K562 (cell line): Measurements from ENCODE around the gene TCF7. TPM values are rescaled to one million over a fixed set of nuclear protein-coding genes. Genes with fewer than 3 reads are reported as not detected.

Experiments
- ATAC-seq: fragments of 200-7000 bp; cut with Tn5 transposase; 3 replicates; pipeline ENCODE4 v1.9.1; 2020; ENCODE audit warnings: moderate library complexity
- BruUV-seq: library from RNA; stranded (reverse); fragments of 400-500 nt; replicated peaks from 2 replicates; lab custom pipeline; 2021; lab: Mats Ljungman, UMichigan
- CTCF ChIA-PET: fragments of 300-600 bp; formaldehyde crosslinking; extraction: SDS; loops from one replicate; lab custom pipeline; 2021; ENCODE audit warnings: low intra/inter-chr PET ratio; lab: Yijun Ruan, JAX
- POLR2A ChIA-PET: fragments of 300-600, 350-650 bp; sonication (Branson Sonifier 250); formaldehyde crosslinking; extraction: SDS; loops from one replicate; lab custom pipeline; 2021; ENCODE audit warnings: antibody characterized with exemption, inconsistent platforms; lab: Yijun Ruan, JAX
- DNase-seq, 4 experiments: peaks; one replicate each; pipeline versions ENCODE4 v3.0.0 to v3.0.0-alpha.2; 2011 to 2018; ENCODE audit warnings: low spot score in 3 of 4, mixed read lengths in 3 of 4; ENCODE audit errors: extremely low read depth in 1 of 4
- FAIRE-seq: peaks from 2 replicates; lab custom pipeline; 2011; peaks lifted over from hg19 to GRCh38; lab: Jason Lieb, UNC
- H2AFZ ChIP-seq: 2 replicates; pipeline ENCODE4 v1.6.0; 2011; ENCODE audit warnings: low read depth, low read length, control low read depth, inconsistent platforms
- H3K27ac ChIP-seq: fragments of 200-600 bp; 3 replicates; pipeline ENCODE4 v1.8.0; 2011; ENCODE audit warnings: low read depth, mild to moderate bottlenecking, control low read depth, inconsistent platforms, low read length, moderate library complexity, mixed read lengths; ENCODE audit errors: extremely low read depth
- H3K27me3 ChIP-seq, 2 experiments: fragments of 300-600 bp in 1 of 2; 2 replicates in 1 of 2; 3 replicates in 1 of 2; pipeline versions ENCODE4 v1.6.0 to v1.8.0; 2011; ENCODE audit warnings: inconsistent platforms in 2 of 2, low read length in 2 of 2, mild to moderate bottlenecking in 1 of 2, mixed read lengths in 1 of 2, moderate library complexity in 1 of 2; ENCODE audit not compliant: control insufficient read depth in 2 of 2, insufficient read depth in 2 of 2
- H3K36me3 ChIP-seq: fragments of 300-600 bp; 3 replicates; pipeline ENCODE4 v1.8.0; 2011; ENCODE audit warnings: mild to moderate bottlenecking, low read length, inconsistent platforms; ENCODE audit not compliant: control insufficient read depth, insufficient read depth
- H3K4me1 ChIP-seq, 2 experiments: fragments of 200-600 bp in 1 of 2; replicated peaks in 1 of 2; 2 replicates in 1 of 2; 3 replicates in 1 of 2; pipeline versions ENCODE4 v1.5.1 to v1.8.0; 2011; ENCODE audit warnings: inconsistent platforms in 2 of 2, low read length in 2 of 2, mild to moderate bottlenecking in 1 of 2, mixed read lengths in 1 of 2, moderate library complexity in 1 of 2; ENCODE audit not compliant: control insufficient read depth in 2 of 2, insufficient read depth in 2 of 2
- H3K4me2 ChIP-seq: 2 replicates; pipeline ENCODE4 v1.6.1; 2011; ENCODE audit warnings: low read length, control low read depth, inconsistent platforms, mixed read lengths; ENCODE audit not compliant: insufficient read depth
- H3K4me3 ChIP-seq: fragments of 200-600 bp; sonication (generic), shearing (Covaris generic); 2 replicates; pipeline ENCODE4 v1.5.1; 2016; ENCODE audit warnings: control low read depth, inconsistent platforms
- H3K79me2 ChIP-seq: fragments of 200-600 bp; 3 replicates; pipeline ENCODE4 v1.8.0; 2011; ENCODE audit warnings: low read length, inconsistent platforms; ENCODE audit not compliant: control insufficient read depth, insufficient read depth
- H3K9ac ChIP-seq, 2 experiments: 2 replicates each; pipeline versions ENCODE4 v1.6.0 to v1.6.1; 2011; ENCODE audit warnings: low read depth in 2 of 2, low read length in 2 of 2, control low read depth in 1 of 2, inconsistent platforms in 1 of 2, mild to moderate bottlenecking in 1 of 2, mixed read lengths in 1 of 2; ENCODE audit not compliant: insufficient read depth in 1 of 2
- H3K9me1 ChIP-seq: one replicate; pipeline ENCODE4 v1.6.0; 2011; ENCODE audit warnings: inconsistent platforms, mild to moderate bottlenecking, low read length, moderate library complexity; ENCODE audit not compliant: control insufficient read depth, insufficient read depth
- H3K9me3 ChIP-seq: replicated peaks from 2 replicates; pipeline ENCODE4 v1.5.1; 2011; ENCODE audit warnings: low read depth, low read length, inconsistent platforms; ENCODE audit not compliant: control insufficient read depth, insufficient read depth
- H4K20me1 ChIP-seq: replicated peaks from 2 replicates; pipeline ENCODE4 v1.6.1; 2011; ENCODE audit warnings: low read length, inconsistent platforms, mixed read lengths; ENCODE audit not compliant: control insufficient read depth, insufficient read depth
- BACH1 ChIP-seq: fragments of 200-800 bp; sonication (Bioruptor generic); IDR thresholded peaks from 2 replicates; pipeline ENCODE4 v1.6.1; 2016; ENCODE audit warnings: missing genetic modification characterization, missing compliant biosample characterization
- GABPB1 ChIP-seq: sonication (generic); formaldehyde crosslinking; IDR thresholded peaks from 2 replicates; pipeline ENCODE4 v1.8.0; 2022; ENCODE audit warnings: mild to moderate bottlenecking, missing genetic modification reagents
- HCFC1 ChIP-seq: IDR thresholded peaks from 2 replicates; pipeline ENCODE4 v1.6.1; 2012; ENCODE audit warnings: low read depth, low read length, improper control_type of control experiment
- HMBOX1 ChIP-seq: sonication (generic); IDR thresholded peaks from 2 replicates; pipeline ENCODE4 v1.6.1; 2016
- PCBP1 ChIP-seq: fragments of 200-400 bp; formaldehyde crosslinking; IDR thresholded peaks from 2 replicates; pipeline ENCODE4 v1.6.1; 2018; ENCODE audit warnings: mild to moderate bottlenecking, low read depth, low read length; ENCODE audit not compliant: poor library complexity, severe bottlenecking
- ZBTB5 ChIP-seq: fragments of 450-650 bp; IDR thresholded peaks from 2 replicates; pipeline ENCODE4 v1.6.1; 2017; ENCODE audit warnings: antibody characterized with exemption
- ZNF445 ChIP-seq: fragments of 250-450 bp; sonication (Bioruptor Pico); IDR thresholded peaks from 2 replicates; pipeline ENCODE4 v1.4.0; 2020; ENCODE audit warnings: low read depth, mild to moderate bottlenecking, moderate library complexity
- WGBS: fragments of 100-300 bp; shearing (Covaris generic); methylation state at CpG from one replicate; pipeline ENCODE4 v1.1.6; 2016; ENCODE audit warnings: low coverage, mixed read lengths; ENCODE audit not compliant: insufficient coverage; ENCODE audit errors: missing lambda C conversion rate; 5-methylcytosine and 5-hydroxymethylcytosine counted together
- in situ Hi-C: fragments of 300-500 bp; cut with MboI; formaldehyde crosslinking; loops from 4 replicates; pipeline ENCODE4 v1.15.0; 2018; ENCODE audit warnings: inconsistent platforms, mixed read lengths
- intact Hi-C: fragments of 100-400 bp; cut with micrococcal nuclease; formaldehyde crosslinking; loops from 2 replicates; pipeline ENCODE4 v1.14.2; 2022
- polyA plus RNA-seq, 8 experiments: library from polyadenylated mRNA; depleted of rRNA in 4 of 8; stranded (reverse) in 5 of 8; unstranded in 3 of 8; fragments of >200 nt; fragmentation: Nextera tagmentation in 2 of 8; fragmentation: Illumina TruSeq in 1 of 8; extraction: Ambion mirVana in 2 of 8; extraction: Trizol in 1 of 8; gene quantifications; 2 replicates each; pipeline versions ENCODE4 v1.2.1 to v1.2.3, GENCODE V29; 2011 to 2014; ENCODE audit warnings: inconsistent platforms in 1 of 8, missing spikeins in 1 of 8
- total RNA-seq, 7 experiments: library from RNA; depleted of rRNA in 6 of 7; stranded (reverse); fragments of >200 nt in 6 of 7; fragmentation: Illumina TruSeq in 2 of 7; extraction: Trizol in 2 of 7; gene quantifications; 2 replicates each; pipeline versions ENCODE4 v1.2.1 to v1.2.3, GENCODE V29; 2011 to 2021; ENCODE audit warnings: low replicate concordance in 1 of 7
- TF ChIP-seq, protein P1 (sequence below): fragments of 450-650 bp; formaldehyde crosslinking; IDR thresholded peaks from 2 replicates; pipeline ENCODE4 v1.4.0; 2020; ENCODE audit warnings: mild to moderate bottlenecking, moderate library complexity
- TF ChIP-seq, protein P2 (sequence below): sonication (generic); formaldehyde crosslinking; IDR thresholded peaks from 2 replicates; pipeline ENCODE4 v1.8.0; 2022; ENCODE audit warnings: mild to moderate bottlenecking, missing genetic modification reagents

Gene TCF7
- total and polyA plus RNA-seq, 9 of the 15 experiments (the other 6 are each of a cell fraction or from before 2014, with no cell fraction given) = 1.6 to 14.9 (median 4.2) TPM

GRCh38 chr5:134184155-134185135 lies 70.0 kb downstream of the TCF7 start:
- POLR2A ChIA-PET = interaction anchor here (1.1 to 1.4 kb wide), 2 partner anchors 9 to 10 kb away, joined by 3 to 5 read pairs; no protein-coding TSS in a partner anchor
- TF ChIP-seq PCBP1 (no peak), HMBOX1 (no peak), ZNF445 (CRISPR knock-in tag) (no peak), ZBTB5 (no peak), HCFC1 (no peak), GABPB1 (CRISPR knock-in tag) (0 out of 2 replicates have a peak, but pooled peaks have one; percentile 26), BACH1 (no peak)
- TF ChIP-seq, protein P1, sequence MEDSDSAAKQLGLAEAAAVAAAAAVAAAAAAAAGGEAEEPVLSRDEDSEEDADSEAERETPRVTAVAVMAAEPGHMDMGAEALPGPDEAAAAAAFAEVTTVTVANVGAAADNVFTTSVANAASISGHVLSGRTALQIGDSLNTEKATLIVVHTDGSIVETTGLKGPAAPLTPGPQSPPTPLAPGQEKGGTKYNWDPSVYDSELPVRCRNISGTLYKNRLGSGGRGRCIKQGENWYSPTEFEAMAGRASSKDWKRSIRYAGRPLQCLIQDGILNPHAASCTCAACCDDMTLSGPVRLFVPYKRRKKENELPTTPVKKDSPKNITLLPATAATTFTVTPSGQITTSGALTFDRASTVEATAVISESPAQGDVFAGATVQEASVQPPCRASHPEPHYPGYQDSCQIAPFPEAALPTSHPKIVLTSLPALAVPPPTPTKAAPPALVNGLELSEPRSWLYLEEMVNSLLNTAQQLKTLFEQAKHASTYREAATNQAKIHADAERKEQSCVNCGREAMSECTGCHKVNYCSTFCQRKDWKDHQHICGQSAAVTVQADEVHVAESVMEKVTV = peak; percentile 80
- TF ChIP-seq, protein P2, sequence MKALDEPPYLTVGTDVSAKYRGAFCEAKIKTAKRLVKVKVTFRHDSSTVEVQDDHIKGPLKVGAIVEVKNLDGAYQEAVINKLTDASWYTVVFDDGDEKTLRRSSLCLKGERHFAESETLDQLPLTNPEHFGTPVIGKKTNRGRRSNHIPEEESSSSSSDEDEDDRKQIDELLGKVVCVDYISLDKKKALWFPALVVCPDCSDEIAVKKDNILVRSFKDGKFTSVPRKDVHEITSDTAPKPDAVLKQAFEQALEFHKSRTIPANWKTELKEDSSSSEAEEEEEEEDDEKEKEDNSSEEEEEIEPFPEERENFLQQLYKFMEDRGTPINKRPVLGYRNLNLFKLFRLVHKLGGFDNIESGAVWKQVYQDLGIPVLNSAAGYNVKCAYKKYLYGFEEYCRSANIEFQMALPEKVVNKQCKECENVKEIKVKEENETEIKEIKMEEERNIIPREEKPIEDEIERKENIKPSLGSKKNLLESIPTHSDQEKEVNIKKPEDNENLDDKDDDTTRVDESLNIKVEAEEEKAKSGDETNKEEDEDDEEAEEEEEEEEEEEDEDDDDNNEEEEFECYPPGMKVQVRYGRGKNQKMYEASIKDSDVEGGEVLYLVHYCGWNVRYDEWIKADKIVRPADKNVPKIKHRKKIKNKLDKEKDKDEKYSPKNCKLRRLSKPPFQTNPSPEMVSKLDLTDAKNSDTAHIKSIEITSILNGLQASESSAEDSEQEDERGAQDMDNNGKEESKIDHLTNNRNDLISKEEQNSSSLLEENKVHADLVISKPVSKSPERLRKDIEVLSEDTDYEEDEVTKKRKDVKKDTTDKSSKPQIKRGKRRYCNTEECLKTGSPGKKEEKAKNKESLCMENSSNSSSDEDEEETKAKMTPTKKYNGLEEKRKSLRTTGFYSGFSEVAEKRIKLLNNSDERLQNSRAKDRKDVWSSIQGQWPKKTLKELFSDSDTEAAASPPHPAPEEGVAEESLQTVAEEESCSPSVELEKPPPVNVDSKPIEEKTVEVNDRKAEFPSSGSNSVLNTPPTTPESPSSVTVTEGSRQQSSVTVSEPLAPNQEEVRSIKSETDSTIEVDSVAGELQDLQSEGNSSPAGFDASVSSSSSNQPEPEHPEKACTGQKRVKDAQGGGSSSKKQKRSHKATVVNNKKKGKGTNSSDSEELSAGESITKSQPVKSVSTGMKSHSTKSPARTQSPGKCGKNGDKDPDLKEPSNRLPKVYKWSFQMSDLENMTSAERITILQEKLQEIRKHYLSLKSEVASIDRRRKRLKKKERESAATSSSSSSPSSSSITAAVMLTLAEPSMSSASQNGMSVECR (CRISPR knock-in tag) = 0 out of 2 replicates have a peak, but pooled peaks have one; percentile 31

More at GRCh38 chr5:134184155-134185135, 70.0 kb downstream of the TCF7 start:
- BruUV-seq = no TSS peak
- H4K20me1 ChIP-seq = 0 out of 2 replicates have a peak, but pooled peaks cover 2% of the 10 kb centered on the region
- 35% methylated on average over 11 of the region's 11 CpGs for WGBS
- no peak overlapping the region for H3K9ac ChIP-seq
- H3K9me1 ChIP-seq = no peaks in the 10 kb centered on the region
- no peaks in the 10 kb centered on the region for H3K36me3 ChIP-seq
- H3K9me3 ChIP-seq = no peaks in the 10 kb centered on the region
- H3K4me1 ChIP-seq = peaks cover 12 to 19% of the 10 kb centered on the region in 2 experiments; a peak in 4 of 5 replicates
- CTCF ChIA-PET = interaction anchor here (0.6 to 4.6 kb wide), 2 partner anchors 105 to 819 kb away, joined by 3 to 63 read pairs; no protein-coding TSS in a partner anchor
- no peaks in the 10 kb centered on the region for H3K27me3 ChIP-seq
- intact Hi-C loops = loop anchor here (1.0 to 5.0 kb wide), 3 partner anchors 42 to 403 kb away; partner anchors contain the start of gene PPP2CA
- in situ Hi-C loops = loop anchor here (5.0 to 10.0 kb wide), 2 partner anchors 103 to 400 kb away; no protein-coding TSS in a partner anchor
- ATAC-seq (peak; percentile 90), DNase-seq (peak; percentile 81 to 83 (median 83)), FAIRE-seq (peak; percentile 95)
- no peak overlapping the region for H3K4me2 ChIP-seq
- H3K79me2 ChIP-seq = no peaks in the 10 kb centered on the region
- H3K4me3 ChIP-seq = no peak overlapping the region
- no peak overlapping the region for H3K27ac ChIP-seq
- no peak overlapping the region for H2AFZ ChIP-seq
